Measurements from ENCODE around the gene TRAFD1.
"Not testable (repeated sequence)": the region's sequence is repeated elsewhere in the genome, so short reads cannot be mapped to it uniquely, and the experiment has no call there.

The TRAFD1 gene

GRCh38 chr12:112125250-112125999 lies at the start of gene TRAFD1:
Gene TRAFD1, plus strand, starts transcription at chr12:112125560. Its CDS starts 4,963 bp downstream, at chr12:112130523.
- peak; percentile 97 for DNase-seq (ENCODE audit: low spot score)

- no peak for DNase-seq (ENCODE audit: low spot score)
Observed at GRCh38 chr12:112087055-112087850, 38.1 kb upstream of the TRAFD1 start.

- no peak for DNase-seq (ENCODE audit: low spot score)
Observed at GRCh38 chr12:112087851-112088250, 37.5 kb upstream of the TRAFD1 start.

- no peak for DNase-seq (ENCODE audit: low spot score)
Observed at GRCh38 chr12:112091563-112091962, 33.8 kb upstream of the TRAFD1 start.

GRCh38 chr12:112096070-112096469 lies 29.3 kb upstream of the TRAFD1 start:
- no peak for DNase-seq (ENCODE audit: low spot score)

- peak; percentile 67 for DNase-seq (ENCODE audit: low spot score)
Observed at GRCh38 chr12:112096667-112097066, 28.7 kb upstream of the TRAFD1 start.

GRCh38 chr12:112097641-112098040 lies 27.7 kb upstream of the TRAFD1 start:
- no peak for DNase-seq (ENCODE audit: low spot score)

- not testable (repeated sequence) for DNase-seq (ENCODE audit: low spot score)
Observed at GRCh38 chr12:112100500-112100899, 24.9 kb upstream of the TRAFD1 start.

- DNase-seq (ENCODE audit: low spot score) = no peak
Observed at GRCh38 chr12:112102127-112102526, 23.2 kb upstream of the TRAFD1 start.

- DNase-seq (ENCODE audit: low spot score) = not testable (repeated sequence)
Observed at GRCh38 chr12:112102746-112103145, 22.6 kb upstream of the TRAFD1 start.

- DNase-seq (ENCODE audit: low spot score) = no peak
Observed at GRCh38 chr12:112103758-112104503, 21.4 kb upstream of the TRAFD1 start.

GRCh38 chr12:112105891-112106290 lies 19.5 kb upstream of the TRAFD1 start:
- DNase-seq (ENCODE audit: low spot score) = no peak

- DNase-seq (ENCODE audit: low spot score) = no peak
Observed at GRCh38 chr12:112107306-112108201, 17.8 kb upstream of the TRAFD1 start.

GRCh38 chr12:112108202-112109079 lies 16.9 kb upstream of the TRAFD1 start, which contains the start of gene NAA25:
Gene NAA25, minus strand, starts transcription at chr12:112108783. Its CDS starts 10 bp downstream, at chr12:112108773.
- peak; percentile 81 for DNase-seq (ENCODE audit: low spot score)

GRCh38 chr12:112110787-112111662 lies 14.3 kb upstream of the TRAFD1 start:
- not testable (repeated sequence) for DNase-seq (ENCODE audit: low spot score)

GRCh38 chr12:112111931-112112330 lies 13.4 kb upstream of the TRAFD1 start:
- DNase-seq (ENCODE audit: low spot score) = no peak

GRCh38 chr12:112112409-112113133 lies 12.8 kb upstream of the TRAFD1 start:
- DNase-seq (ENCODE audit: low spot score) = no peak

- DNase-seq (ENCODE audit: low spot score) = no peak
Observed at GRCh38 chr12:112115259-112116045, 9.9 kb upstream of the TRAFD1 start.
